Mesendoderm (in vitro differentiated cells): ENCODE measurements around the gene EPHA8.

ENCODE experiments used
- DNase-seq: peaks from one replicate; pipeline ENCODE4 v3.0.0; 2013
- H2AK5ac ChIP-seq: 2 replicates; pipeline ENCODE4 v1.6.1; 2013; ENCODE audit warnings: low read length, inconsistent platforms
- H2BK120ac ChIP-seq: 2 replicates; pipeline ENCODE4 v1.6.1; 2013; ENCODE audit warnings: low read depth, mild to moderate bottlenecking, low read length, moderate library complexity, mixed read lengths
- H2BK15ac ChIP-seq: replicated peaks from 2 replicates; pipeline ENCODE4 v1.6.1; 2013; ENCODE audit warnings: low read depth, mild to moderate bottlenecking, moderate library complexity
- H2BK5ac ChIP-seq: 2 replicates; pipeline ENCODE4 v1.6.1; 2013; ENCODE audit warnings: low read length, inconsistent platforms
- H3K18ac ChIP-seq: 2 replicates; pipeline ENCODE4 v1.6.1; 2013; ENCODE audit warnings: mild to moderate bottlenecking, low read length, mixed read lengths
- H3K23ac ChIP-seq: one replicate; pipeline ENCODE4 v1.6.1; 2013; ENCODE audit warnings: low read length
- H3K27ac ChIP-seq: 2 replicates; pipeline ENCODE4 v1.5.1; 2013; ENCODE audit warnings: low read depth, mild to moderate bottlenecking, inconsistent platforms, low read length, moderate library complexity
- H3K27me3 ChIP-seq: 2 replicates; pipeline ENCODE4 v1.6.1; 2013; ENCODE audit warnings: low read length, control low read depth, mild to moderate bottlenecking, inconsistent platforms; ENCODE audit not compliant: insufficient read depth, poor library complexity
- H3K36me3 ChIP-seq: 2 replicates; pipeline ENCODE4 v1.6.1; 2013; ENCODE audit warnings: low read length, inconsistent platforms; ENCODE audit not compliant: control insufficient read depth, insufficient read depth
- H3K4ac ChIP-seq: one replicate; pipeline ENCODE4 v1.6.1; 2013; ENCODE audit warnings: low read depth, mild to moderate bottlenecking, low read length, moderate library complexity
- H3K4me1 ChIP-seq: 2 replicates; pipeline ENCODE4 v1.6.1; 2013; ENCODE audit warnings: low read depth, low read length, inconsistent platforms; ENCODE audit not compliant: control insufficient read depth
- H3K4me2 ChIP-seq: 2 replicates; pipeline ENCODE4 v1.6.1; 2013; ENCODE audit warnings: low read length
- H3K4me3 ChIP-seq: 2 replicates; pipeline ENCODE4 v1.5.1; 2013; ENCODE audit warnings: mild to moderate bottlenecking, low read length
- H3K56ac ChIP-seq: one replicate; pipeline ENCODE4 v1.6.1; 2013; ENCODE audit warnings: low read length
- H3K79me1 ChIP-seq: 2 replicates; pipeline ENCODE4 v1.6.1; 2013; ENCODE audit warnings: low read length, inconsistent platforms
- H3K79me2 ChIP-seq: 2 replicates; pipeline ENCODE4 v1.6.1; 2013; ENCODE audit warnings: mild to moderate bottlenecking, low read length; ENCODE audit not compliant: control insufficient read depth, insufficient read depth
- H3K9ac ChIP-seq: 2 replicates; pipeline ENCODE4 v1.6.1; 2013; ENCODE audit warnings: low read length, inconsistent platforms
- H4K5ac ChIP-seq: one replicate; pipeline ENCODE4 v1.6.1; 2013; ENCODE audit warnings: low read length
- H4K8ac ChIP-seq: one replicate; pipeline ENCODE4 v1.6.1; 2013; ENCODE audit warnings: low read depth, mild to moderate bottlenecking, control low read depth, low read length, moderate library complexity
- WGBS: extraction: QIAGEN DNeasy Blood & Tissue Kit; methylation state at CpG from one replicate; pipeline ENCODE4 v1.1.7; 2013; ENCODE audit warnings: low lambda C conversion rate, missing lambda C conversion rate; ENCODE audit not compliant: insufficient coverage; ENCODE audit errors: extremely low coverage; 5-methylcytosine and 5-hydroxymethylcytosine counted together

EPHA8 gene

GRCh38 chr1:22576617-22577016, 13.3 kb downstream of the EPHA8 start:
- H3K4me3 ChIP-seq, result no peak overlapping the region
- no CpG with 5 or more reads among the region's 24 CpGs for WGBS
- H3K18ac ChIP-seq, result no peak overlapping the region
- H3K79me1 ChIP-seq, result no peaks in the 10 kb centered on the region
- H3K4ac ChIP-seq, result no peak overlapping the region
- no peak overlapping the region for H3K4me2 ChIP-seq
- no peak overlapping the region for H4K5ac ChIP-seq
- no peak overlapping the region for H2AK5ac ChIP-seq
- no peak overlapping the region for H3K56ac ChIP-seq
- H2BK120ac ChIP-seq, result no peak overlapping the region
- H3K27me3 ChIP-seq, result no peaks in the 10 kb centered on the region
- H3K27ac ChIP-seq, result no peak overlapping the region
- H4K8ac ChIP-seq, result no peak overlapping the region
- H2BK15ac ChIP-seq, result no peak overlapping the region
- H2BK5ac ChIP-seq, result no peak overlapping the region
- no peak overlapping the region for H3K9ac ChIP-seq
- no peaks in the 10 kb centered on the region for H3K79me2 ChIP-seq
- H3K36me3 ChIP-seq, result no peaks in the 10 kb centered on the region
- H3K4me1 ChIP-seq, result no peaks in the 10 kb centered on the region
- H3K23ac ChIP-seq, result no peak overlapping the region
- DNase-seq, result no peak

GRCh38 chr1:22578732-22579361, 15.6 kb downstream of the EPHA8 start:
- Histone ChIP-seq H3K27me3 (no peaks in the 10 kb centered on the region), H3K23ac (no peak overlapping the region), H3K4me2 (no peak overlapping the region), H3K56ac (no peak overlapping the region), H2BK15ac (no peak overlapping the region), H2AK5ac (no peak overlapping the region), H3K9ac (no peak overlapping the region), H3K79me1 (no peaks in the 10 kb centered on the region), H3K27ac (no peak overlapping the region), H2BK5ac (no peak overlapping the region), H3K4ac (no peak overlapping the region), H4K5ac (no peak overlapping the region), H3K4me1 (no peaks in the 10 kb centered on the region), H3K4me3 (peak overlapping the region; percentile 25), H3K79me2 (no peaks in the 10 kb centered on the region), H2BK120ac (no peak overlapping the region), H4K8ac (no peak overlapping the region), H3K18ac (no peak overlapping the region), H3K36me3 (no peaks in the 10 kb centered on the region)
- WGBS, result no CpG with 5 or more reads among the region's 12 CpGs
- DNase-seq, result no peak

- no peak overlapping the region for H3K18ac ChIP-seq
- no peak overlapping the region for H4K8ac ChIP-seq
- WGBS, result no CpG with 5 or more reads among the region's 7 CpGs
Observed at GRCh38 chr1:22579541-22580155, 16.4 kb downstream of the EPHA8 start.

GRCh38 chr1:22582661-22583635, 19.7 kb downstream of the EPHA8 start:
- H3K4me3 ChIP-seq, result no peak overlapping the region
- H2BK5ac ChIP-seq, result no peak overlapping the region
- H2BK120ac ChIP-seq, result no peak overlapping the region
- no peak overlapping the region for H4K5ac ChIP-seq
- no peak overlapping the region for H3K56ac ChIP-seq
- no peaks in the 10 kb centered on the region for H3K27me3 ChIP-seq
- H3K23ac ChIP-seq, result no peak overlapping the region
- no CpG with 5 or more reads among the region's 29 CpGs for WGBS
- no peaks in the 10 kb centered on the region for H3K79me1 ChIP-seq
- no peak overlapping the region for H3K9ac ChIP-seq
- no peak overlapping the region for H3K27ac ChIP-seq
- no peaks in the 10 kb centered on the region for H3K79me2 ChIP-seq
- no peak overlapping the region for H2AK5ac ChIP-seq
- no peak overlapping the region for H2BK15ac ChIP-seq
- H4K8ac ChIP-seq, result no peak overlapping the region
- no peak overlapping the region for H3K4ac ChIP-seq
- no peak for DNase-seq
- no peaks in the 10 kb centered on the region for H3K36me3 ChIP-seq
- no peaks in the 10 kb centered on the region for H3K4me1 ChIP-seq
- no peak overlapping the region for H3K18ac ChIP-seq
- H3K4me2 ChIP-seq, result no peak overlapping the region

More at GRCh38 chr1:22579541-22580155, 16.4 kb downstream of the EPHA8 start:
- Histone ChIP-seq H3K4me3 (no peak overlapping the region), H3K36me3 (no peaks in the 10 kb centered on the region), H3K9ac (no peak overlapping the region), H3K79me1 (no peaks in the 10 kb centered on the region), H3K27me3 (no peaks in the 10 kb centered on the region), H3K4me2 (no peak overlapping the region), H3K56ac (no peak overlapping the region), H2AK5ac (no peak overlapping the region), H3K4ac (no peak overlapping the region), H2BK15ac (no peak overlapping the region), H3K4me1 (no peaks in the 10 kb centered on the region), H2BK120ac (no peak overlapping the region), H3K23ac (no peak overlapping the region), H4K5ac (no peak overlapping the region), H2BK5ac (no peak overlapping the region), H3K27ac (no peak overlapping the region), H3K79me2 (no peaks in the 10 kb centered on the region)
- no peak for DNase-seq

GRCh38 chr1:22584001-22584562, 20.8 kb downstream of the EPHA8 start:
- no CpG with 5 or more reads among the region's 10 CpGs for WGBS
- Histone ChIP-seq H2BK120ac (no peak overlapping the region), H3K9ac (no peak overlapping the region), H3K4ac (no peak overlapping the region), H4K8ac (no peak overlapping the region), H3K18ac (no peak overlapping the region), H3K79me2 (no peaks in the 10 kb centered on the region), H2AK5ac (no peak overlapping the region), H3K4me1 (no peaks in the 10 kb centered on the region), H3K23ac (no peak overlapping the region), H3K27me3 (no peaks in the 10 kb centered on the region), H2BK15ac (no peak overlapping the region), H2BK5ac (no peak overlapping the region), H3K4me2 (no peak overlapping the region), H3K79me1 (no peaks in the 10 kb centered on the region), H3K27ac (no peak overlapping the region), H4K5ac (no peak overlapping the region), H3K4me3 (no peak overlapping the region), H3K56ac (no peak overlapping the region), H3K36me3 (no peaks in the 10 kb centered on the region)
- DNase-seq, result no peak
